Measurements from ENCODE around the gene GCM1.
A peak's percentile ranks its signal among the peaks of the same experiment; 100 is the strongest.

GCM1 gene

GRCh38 chr6:53144802-53145201 is 3.8 kb downstream of the GCM1 start:
- DNase-seq, result no peak

DNA sequence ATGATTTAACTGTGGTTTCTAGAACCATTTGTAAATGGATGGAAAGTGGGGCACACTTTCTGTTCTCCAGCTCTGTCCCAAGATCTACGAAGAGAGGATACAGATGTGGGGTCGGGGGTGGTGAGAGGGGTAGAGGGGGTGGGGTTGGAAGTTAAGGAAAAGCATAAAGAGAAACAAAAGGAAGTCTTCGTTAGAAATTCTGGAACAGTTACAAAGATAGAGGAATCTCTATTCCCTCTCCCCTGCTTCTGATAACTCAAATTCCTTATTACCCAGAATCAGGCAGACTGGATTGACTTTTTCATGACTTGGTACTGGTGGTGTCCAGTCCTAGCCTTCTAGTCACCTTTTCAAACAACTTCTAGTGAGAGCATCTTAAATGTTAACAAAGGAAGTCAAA is 4.9 kb downstream of the GCM1 start:
- DNase-seq, result no peak

GRCh38 chr6:53142810-53143209 is 5.8 kb downstream of the GCM1 start:
- DNase-seq, result no peak

DNA sequence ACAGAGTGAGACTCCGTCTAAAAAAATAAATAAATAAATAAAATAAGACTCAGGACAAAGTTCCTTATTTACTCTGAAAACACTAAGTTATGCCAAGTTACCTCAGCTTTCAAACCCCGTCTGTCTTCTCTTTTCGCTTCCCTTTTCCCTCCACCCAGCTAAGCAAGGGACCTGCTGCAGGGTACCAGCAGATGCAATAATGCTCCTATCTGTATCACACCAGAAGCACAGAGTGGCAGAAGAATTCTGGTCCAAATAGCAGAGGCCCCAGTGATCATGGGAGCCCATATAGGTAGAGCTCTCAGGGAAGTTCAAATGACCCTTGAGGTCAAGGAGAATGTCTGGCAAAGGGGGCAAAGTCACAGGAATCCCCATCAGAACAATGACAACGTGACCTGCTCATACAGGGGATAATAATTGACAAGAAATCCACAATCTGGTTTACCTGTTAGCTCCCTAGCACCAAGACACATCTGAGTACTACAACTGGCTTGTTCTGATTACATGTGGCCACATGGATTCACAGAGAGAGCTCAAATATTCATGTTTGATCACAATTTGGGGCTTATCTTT is 8.7 kb downstream of the GCM1 start:
- no peak for DNase-seq

- no peak for DNase-seq
These were observed 12.5 kb downstream of the GCM1 start for GRCh38 chr6:53136000-53136609.

- peak in 1 of 3 donors; percentile 6 for DNase-seq
These were observed 13.9 kb downstream of the GCM1 start for GRCh38 chr6:53134601-53135235.

DNA sequence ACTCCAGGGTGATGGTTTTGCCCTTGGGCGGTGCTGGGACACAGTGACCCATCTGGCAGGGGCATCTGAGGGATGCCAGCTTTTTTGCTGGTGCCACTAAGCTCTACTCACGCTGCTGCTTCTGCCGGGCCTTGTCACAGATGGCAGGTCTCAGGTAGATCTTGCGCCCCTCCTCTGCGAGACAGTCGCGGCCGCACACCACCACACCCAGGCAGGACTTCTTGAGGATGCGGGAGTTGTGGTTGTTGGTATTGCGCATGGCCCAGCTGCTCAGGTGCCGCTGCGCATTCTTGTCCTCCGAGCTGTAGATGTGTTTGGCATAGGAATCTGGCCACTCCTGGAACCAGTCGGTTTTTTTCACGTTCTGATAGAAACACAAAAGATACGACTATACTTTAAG is 14.7 kb downstream of the GCM1 start:
- DNase-seq, result no peak

- DNase-seq, result no peak
These were observed 17.9 kb downstream of the GCM1 start for GRCh38 chr6:53130569-53131290.

GRCh38 chr6:53128842-53129241 is 19.8 kb downstream of the GCM1 start:
- DNase-seq, result no peak

- DNase-seq, result no peak
These were observed 23.4 kb downstream of the GCM1 start for GRCh38 chr6:53125276-53125675.

DNA sequence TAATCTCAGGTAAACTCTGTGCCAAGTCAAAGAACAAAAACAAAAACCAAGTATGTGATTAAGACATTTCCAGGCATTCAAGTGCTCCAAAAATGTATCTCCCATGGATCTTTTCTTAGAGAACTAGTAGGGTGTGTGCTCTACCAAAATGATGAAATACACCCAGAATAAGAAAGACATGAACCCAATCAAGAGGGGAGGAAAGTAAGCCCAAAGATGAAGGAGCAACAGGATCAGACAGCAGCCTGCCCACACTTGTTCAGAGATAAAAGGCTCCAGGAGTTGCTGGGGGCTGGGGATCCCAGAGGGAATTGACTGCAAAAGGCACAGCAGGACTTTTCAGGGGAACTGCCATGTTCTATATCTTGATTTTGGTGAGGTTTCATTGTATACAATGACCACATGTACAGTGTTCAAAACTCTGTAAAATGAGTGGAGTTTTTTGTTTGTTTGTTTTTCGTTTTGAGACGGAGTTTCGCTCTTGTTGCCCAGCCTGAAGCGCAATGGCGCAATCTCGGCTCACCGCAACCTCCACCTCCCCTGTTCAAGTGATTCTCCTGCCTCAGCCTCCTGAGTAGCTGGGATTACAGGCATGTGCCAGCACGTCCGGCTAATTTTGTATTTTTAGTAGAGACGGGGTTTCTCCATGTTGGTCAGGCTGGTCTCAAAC is 24.4 kb downstream of the GCM1 start:
- no peak for DNase-seq

GRCh38 chr6:53119772-53120409 is 28.8 kb downstream of the GCM1 start:
- DNase-seq, result no peak

- DNase-seq, result no peak
These were observed 29.3 kb downstream of the GCM1 start for GRCh38 chr6:53119349-53119748.

DNA sequence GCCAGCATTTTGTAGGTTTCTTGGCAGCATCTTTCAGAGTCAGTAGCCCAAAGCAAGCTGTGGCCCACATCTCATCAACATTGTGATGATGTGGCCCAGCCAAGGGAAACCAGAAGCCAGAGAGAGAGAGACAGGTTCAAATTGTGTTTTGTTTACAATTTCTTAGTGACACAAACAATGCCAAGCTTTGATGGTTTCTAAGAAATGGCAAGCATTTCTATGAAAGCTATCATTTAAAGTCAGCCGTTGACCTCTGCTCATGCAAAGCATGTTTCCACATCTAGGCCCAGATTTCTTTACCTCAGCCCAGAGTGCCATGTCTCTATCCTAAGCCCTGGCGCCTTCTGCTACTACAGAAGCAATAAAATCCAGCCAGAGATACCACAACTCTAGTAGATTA is 32.9 kb downstream of the GCM1 start:
- DNase-seq, result no peak

- no peak for DNase-seq
These were observed 33.5 kb downstream of the GCM1 start for GRCh38 chr6:53115113-53115512.

DNA sequence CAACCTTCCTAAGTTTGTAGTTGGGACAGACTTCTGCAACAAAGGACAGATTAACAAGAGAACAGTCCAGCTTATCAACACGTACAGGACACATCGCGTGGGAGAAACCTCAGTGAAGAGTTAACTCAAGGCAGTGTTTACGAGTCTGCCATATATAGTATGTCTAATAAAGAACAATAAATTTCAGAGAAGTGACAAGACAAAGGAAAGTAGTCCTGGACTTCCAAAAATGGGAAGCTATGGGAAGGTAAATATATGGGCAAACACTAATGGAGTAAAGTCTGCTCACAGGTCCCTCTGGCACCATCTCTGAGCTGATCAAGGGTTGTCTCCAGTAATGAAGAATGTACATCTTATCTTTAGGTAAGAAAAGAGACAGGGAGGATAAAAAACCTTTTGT is 34.9 kb downstream of the GCM1 start:
- no peak for DNase-seq

GRCh38 chr6:53112871-53113270 is 35.8 kb downstream of the GCM1 start:
- no peak for DNase-seq

- DNase-seq, result no peak
These were observed 36.2 kb downstream of the GCM1 start for GRCh38 chr6:53112404-53112803.

- DNase-seq, result no peak
These were observed 36.8 kb downstream of the GCM1 start for GRCh38 chr6:53111865-53112264.

DNA sequence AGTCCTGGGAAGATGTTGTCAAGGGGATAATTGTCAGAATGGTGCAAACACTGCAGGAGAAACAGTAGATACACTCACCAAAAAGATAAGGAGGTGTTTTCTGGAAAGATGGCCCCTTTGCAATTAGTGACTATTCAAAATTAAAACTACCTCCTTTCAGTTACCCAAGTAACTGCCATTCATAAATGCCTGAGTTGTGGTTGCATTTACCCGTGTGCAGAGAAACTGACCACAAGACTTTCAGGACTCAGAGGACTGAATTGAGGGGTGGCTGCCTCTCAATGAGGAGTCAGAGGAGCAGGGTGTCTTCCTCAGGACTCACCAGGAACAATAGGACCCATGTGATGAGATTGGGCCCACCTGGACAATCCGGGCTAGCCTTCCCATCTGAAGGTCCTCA is 39.0 kb downstream of the GCM1 start:
- DNase-seq, result no peak

DNA sequence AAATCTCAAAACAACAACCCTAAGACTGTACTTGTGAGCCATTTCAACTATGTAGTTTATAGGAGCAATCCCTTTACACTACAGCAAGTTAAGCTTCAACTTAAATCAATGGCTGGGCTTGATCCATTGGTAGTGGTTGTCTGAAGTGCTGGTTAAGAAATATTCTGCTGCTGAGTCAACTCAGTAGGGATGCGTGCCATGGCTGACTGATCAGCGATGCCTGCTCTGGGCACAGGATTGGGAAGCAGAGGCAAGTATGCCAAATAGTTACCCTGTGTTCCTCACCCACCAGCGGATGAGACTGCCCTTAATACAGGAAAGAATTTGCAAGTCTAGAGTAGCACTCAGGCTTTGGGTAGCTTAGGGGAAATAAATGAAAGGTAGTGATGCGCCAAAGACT is 41.5 kb downstream of the GCM1 start:
- DNase-seq, result no peak

GRCh38 chr6:53104916-53105315 is 43.7 kb downstream of the GCM1 start:
- DNase-seq, result no peak

Measured in suppressor macrophage treated with lipopolysaccharide for 1 hour (primary cell).